H1 (cell line): Measurements from ENCODE around the gene RAP1B. TPM values are rescaled to one million over a fixed set of nuclear protein-coding genes. Genes with fewer than 3 reads are reported as not detected.

Experiments
- ASH2L ChIP-seq: fragments of 200-600, 300-600 bp; sonication (generic); IDR thresholded peaks from one replicate; pipeline ENCODE4 v1.7.1; 2017; ENCODE audit warnings: low read length
- EP300 ChIP-seq, 2 experiments: IDR thresholded peaks; 1 replicate in 1 of 2; 2 replicates in 1 of 2; pipeline ENCODE4 v1.6.1; 2011 to 2012; ENCODE audit warnings: low read depth in 2 of 2, low read length in 2 of 2, mild to moderate bottlenecking in 2 of 2, borderline replicate concordance in 1 of 2, inconsistent platforms in 1 of 2, moderate library complexity in 1 of 2
- HDAC6 ChIP-seq: IDR thresholded peaks from one replicate; pipeline ENCODE4 v1.7.1; 2012; ENCODE audit warnings: low read depth, mild to moderate bottlenecking, inconsistent platforms, low read length, moderate library complexity
- JUND ChIP-seq: IDR thresholded peaks from 2 replicates; pipeline ENCODE4 v1.6.1; 2011; ENCODE audit warnings: mild to moderate bottlenecking, improper control_type of control experiment, low read length
- KDM5A ChIP-seq: fragments of 200-600 bp; IDR thresholded peaks from 2 replicates; pipeline ENCODE4 v1.7.1; 2012; ENCODE audit warnings: mild to moderate bottlenecking, low read length, inconsistent platforms, mixed read lengths
- POLR2A ChIP-seq, 2 experiments: IDR thresholded peaks; 1 replicate in 1 of 2; 2 replicates in 1 of 2; pipeline ENCODE4 v1.6.1; 2011; ENCODE audit warnings: low read depth in 2 of 2, low read length in 2 of 2, mild to moderate bottlenecking in 2 of 2; ENCODE audit errors: control extremely low read depth in 1 of 2
- TAF7 ChIP-seq: optimal IDR thresholded peaks from 2 replicates; pipeline ENCODE3; 2011; ENCODE audit warnings: low read depth, mild to moderate bottlenecking, inconsistent platforms, low read length, moderate library complexity, borderline replicate concordance
- ZNF274 ChIP-seq: IDR thresholded peaks from 2 replicates; pipeline ENCODE4 v1.7.0; 2012; ENCODE audit warnings: low read length, borderline replicate concordance; ENCODE audit errors: extremely low read depth
- polyA plus RNA-seq, 7 experiments: library from polyadenylated mRNA; depleted of rRNA in 3 of 7; stranded (reverse) in 5 of 7; unstranded in 2 of 7; fragments of >200 nt in 5 of 7; fragments of 200-250 nt in 2 of 7; gene quantifications; 1 replicate in 5 of 7; 2 replicates in 1 of 7; 4 replicates in 1 of 7; pipeline versions ENCODE4 v1.2.1 to v1.2.3, GENCODE V29; 2011 to 2013; ENCODE audit warnings: missing spikeins in 2 of 7, mixed read lengths in 2 of 7
- total RNA-seq: library from RNA; stranded (reverse); fragmentation: NEBNext Ultra II Directional; extraction: Animal tissue kit (Norgen Biotek cat#: 25700); gene quantifications from 2 replicates; pipeline ENCODE4 v1.2.1, GENCODE V29; 2021
- TF ChIP-seq, protein P1 (sequence below): fragments of 300-600 bp; sonication (generic); IDR thresholded peaks from 2 replicates; pipeline ENCODE4 v1.7.1; 2012; ENCODE audit warnings: low read length, moderate library complexity, mild to moderate bottlenecking, inconsistent platforms; ENCODE audit not compliant: insufficient replicate concordance
- TF ChIP-seq, protein P2 (sequence below), 3 experiments: IDR thresholded peaks; 1 replicate in 2 of 3; 2 replicates in 1 of 3; pipeline versions ENCODE4 v1.5.1 to v1.6.1; 2011; ENCODE audit warnings: low read length in 3 of 3, mild to moderate bottlenecking in 3 of 3, inconsistent platforms in 2 of 3, low read depth in 1 of 3, moderate library complexity in 1 of 3; ENCODE audit not compliant: insufficient read depth in 1 of 3; ENCODE audit errors: control extremely low read depth in 1 of 3

RAP1B gene
- total and polyA plus RNA-seq, 2 of the 8 experiments (the other 6 are each of a cell fraction or from before 2014, with no cell fraction given), result 61.4 to 112 TPM

- TF ChIP-seq, protein P1, sequence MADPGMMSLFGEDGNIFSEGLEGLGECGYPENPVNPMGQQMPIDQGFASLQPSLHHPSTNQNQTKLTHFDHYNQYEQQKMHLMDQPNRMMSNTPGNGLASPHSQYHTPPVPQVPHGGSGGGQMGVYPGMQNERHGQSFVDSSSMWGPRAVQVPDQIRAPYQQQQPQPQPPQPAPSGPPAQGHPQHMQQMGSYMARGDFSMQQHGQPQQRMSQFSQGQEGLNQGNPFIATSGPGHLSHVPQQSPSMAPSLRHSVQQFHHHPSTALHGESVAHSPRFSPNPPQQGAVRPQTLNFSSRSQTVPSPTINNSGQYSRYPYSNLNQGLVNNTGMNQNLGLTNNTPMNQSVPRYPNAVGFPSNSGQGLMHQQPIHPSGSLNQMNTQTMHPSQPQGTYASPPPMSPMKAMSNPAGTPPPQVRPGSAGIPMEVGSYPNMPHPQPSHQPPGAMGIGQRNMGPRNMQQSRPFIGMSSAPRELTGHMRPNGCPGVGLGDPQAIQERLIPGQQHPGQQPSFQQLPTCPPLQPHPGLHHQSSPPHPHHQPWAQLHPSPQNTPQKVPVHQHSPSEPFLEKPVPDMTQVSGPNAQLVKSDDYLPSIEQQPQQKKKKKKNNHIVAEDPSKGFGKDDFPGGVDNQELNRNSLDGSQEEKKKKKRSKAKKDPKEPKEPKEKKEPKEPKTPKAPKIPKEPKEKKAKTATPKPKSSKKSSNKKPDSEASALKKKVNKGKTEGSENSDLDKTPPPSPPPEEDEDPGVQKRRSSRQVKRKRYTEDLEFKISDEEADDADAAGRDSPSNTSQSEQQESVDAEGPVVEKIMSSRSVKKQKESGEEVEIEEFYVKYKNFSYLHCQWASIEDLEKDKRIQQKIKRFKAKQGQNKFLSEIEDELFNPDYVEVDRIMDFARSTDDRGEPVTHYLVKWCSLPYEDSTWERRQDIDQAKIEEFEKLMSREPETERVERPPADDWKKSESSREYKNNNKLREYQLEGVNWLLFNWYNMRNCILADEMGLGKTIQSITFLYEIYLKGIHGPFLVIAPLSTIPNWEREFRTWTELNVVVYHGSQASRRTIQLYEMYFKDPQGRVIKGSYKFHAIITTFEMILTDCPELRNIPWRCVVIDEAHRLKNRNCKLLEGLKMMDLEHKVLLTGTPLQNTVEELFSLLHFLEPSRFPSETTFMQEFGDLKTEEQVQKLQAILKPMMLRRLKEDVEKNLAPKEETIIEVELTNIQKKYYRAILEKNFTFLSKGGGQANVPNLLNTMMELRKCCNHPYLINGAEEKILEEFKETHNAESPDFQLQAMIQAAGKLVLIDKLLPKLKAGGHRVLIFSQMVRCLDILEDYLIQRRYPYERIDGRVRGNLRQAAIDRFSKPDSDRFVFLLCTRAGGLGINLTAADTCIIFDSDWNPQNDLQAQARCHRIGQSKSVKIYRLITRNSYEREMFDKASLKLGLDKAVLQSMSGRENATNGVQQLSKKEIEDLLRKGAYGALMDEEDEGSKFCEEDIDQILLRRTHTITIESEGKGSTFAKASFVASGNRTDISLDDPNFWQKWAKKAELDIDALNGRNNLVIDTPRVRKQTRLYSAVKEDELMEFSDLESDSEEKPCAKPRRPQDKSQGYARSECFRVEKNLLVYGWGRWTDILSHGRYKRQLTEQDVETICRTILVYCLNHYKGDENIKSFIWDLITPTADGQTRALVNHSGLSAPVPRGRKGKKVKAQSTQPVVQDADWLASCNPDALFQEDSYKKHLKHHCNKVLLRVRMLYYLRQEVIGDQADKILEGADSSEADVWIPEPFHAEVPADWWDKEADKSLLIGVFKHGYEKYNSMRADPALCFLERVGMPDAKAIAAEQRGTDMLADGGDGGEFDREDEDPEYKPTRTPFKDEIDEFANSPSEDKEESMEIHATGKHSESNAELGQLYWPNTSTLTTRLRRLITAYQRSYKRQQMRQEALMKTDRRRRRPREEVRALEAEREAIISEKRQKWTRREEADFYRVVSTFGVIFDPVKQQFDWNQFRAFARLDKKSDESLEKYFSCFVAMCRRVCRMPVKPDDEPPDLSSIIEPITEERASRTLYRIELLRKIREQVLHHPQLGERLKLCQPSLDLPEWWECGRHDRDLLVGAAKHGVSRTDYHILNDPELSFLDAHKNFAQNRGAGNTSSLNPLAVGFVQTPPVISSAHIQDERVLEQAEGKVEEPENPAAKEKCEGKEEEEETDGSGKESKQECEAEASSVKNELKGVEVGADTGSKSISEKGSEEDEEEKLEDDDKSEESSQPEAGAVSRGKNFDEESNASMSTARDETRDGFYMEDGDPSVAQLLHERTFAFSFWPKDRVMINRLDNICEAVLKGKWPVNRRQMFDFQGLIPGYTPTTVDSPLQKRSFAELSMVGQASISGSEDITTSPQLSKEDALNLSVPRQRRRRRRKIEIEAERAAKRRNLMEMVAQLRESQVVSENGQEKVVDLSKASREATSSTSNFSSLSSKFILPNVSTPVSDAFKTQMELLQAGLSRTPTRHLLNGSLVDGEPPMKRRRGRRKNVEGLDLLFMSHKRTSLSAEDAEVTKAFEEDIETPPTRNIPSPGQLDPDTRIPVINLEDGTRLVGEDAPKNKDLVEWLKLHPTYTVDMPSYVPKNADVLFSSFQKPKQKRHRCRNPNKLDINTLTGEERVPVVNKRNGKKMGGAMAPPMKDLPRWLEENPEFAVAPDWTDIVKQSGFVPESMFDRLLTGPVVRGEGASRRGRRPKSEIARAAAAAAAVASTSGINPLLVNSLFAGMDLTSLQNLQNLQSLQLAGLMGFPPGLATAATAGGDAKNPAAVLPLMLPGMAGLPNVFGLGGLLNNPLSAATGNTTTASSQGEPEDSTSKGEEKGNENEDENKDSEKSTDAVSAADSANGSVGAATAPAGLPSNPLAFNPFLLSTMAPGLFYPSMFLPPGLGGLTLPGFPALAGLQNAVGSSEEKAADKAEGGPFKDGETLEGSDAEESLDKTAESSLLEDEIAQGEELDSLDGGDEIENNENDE, result no peak
- TF ChIP-seq ZNF274 (no peak), HDAC6 (no peak), POLR2A (IDR thresholded peaks at IDR 0.05; ENCODE audit: control extremely low read depth in 1 of 2, low read depth in 2 of 2, low read length in 2 of 2) (no peak), ASH2L (no peak), KDM5A (no peak), JUND (no peak), TAF7 (no peak), EP300 (IDR thresholded peaks at IDR 0.05; ENCODE audit: borderline replicate concordance in 1 of 2, low read depth in 2 of 2, low read length in 2 of 2) (no peak)
- TF ChIP-seq, protein P2, sequence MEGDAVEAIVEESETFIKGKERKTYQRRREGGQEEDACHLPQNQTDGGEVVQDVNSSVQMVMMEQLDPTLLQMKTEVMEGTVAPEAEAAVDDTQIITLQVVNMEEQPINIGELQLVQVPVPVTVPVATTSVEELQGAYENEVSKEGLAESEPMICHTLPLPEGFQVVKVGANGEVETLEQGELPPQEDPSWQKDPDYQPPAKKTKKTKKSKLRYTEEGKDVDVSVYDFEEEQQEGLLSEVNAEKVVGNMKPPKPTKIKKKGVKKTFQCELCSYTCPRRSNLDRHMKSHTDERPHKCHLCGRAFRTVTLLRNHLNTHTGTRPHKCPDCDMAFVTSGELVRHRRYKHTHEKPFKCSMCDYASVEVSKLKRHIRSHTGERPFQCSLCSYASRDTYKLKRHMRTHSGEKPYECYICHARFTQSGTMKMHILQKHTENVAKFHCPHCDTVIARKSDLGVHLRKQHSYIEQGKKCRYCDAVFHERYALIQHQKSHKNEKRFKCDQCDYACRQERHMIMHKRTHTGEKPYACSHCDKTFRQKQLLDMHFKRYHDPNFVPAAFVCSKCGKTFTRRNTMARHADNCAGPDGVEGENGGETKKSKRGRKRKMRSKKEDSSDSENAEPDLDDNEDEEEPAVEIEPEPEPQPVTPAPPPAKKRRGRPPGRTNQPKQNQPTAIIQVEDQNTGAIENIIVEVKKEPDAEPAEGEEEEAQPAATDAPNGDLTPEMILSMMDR (IDR thresholded peaks at IDR 0.05; ENCODE audit: control extremely low read depth in 1 of 3, insufficient read depth in 1 of 3, low read depth in 1 of 3, low read length in 3 of 3), result no peak
Observed at GRCh38 chr12:68577949-68578348, 32.8 kb upstream of the RAP1B start (continued).
